Uterus (tissue), 4 donors: Measurements from ENCODE around the gene UBXN4. TPM values are rescaled to one million over a fixed set of nuclear protein-coding genes. Genes with fewer than 3 reads are reported as not detected.

Experiments
- DNase-seq, 2 donors: peaks; one replicate each; pipeline ENCODE4 v3.0.0-alpha.2; 2019 to 2020
- H3K27ac ChIP-seq, 2 donors: fragments of 200-600 bp; sonication (generic); 1 replicate in 1 of 2; 2 replicates in 1 of 2; pipeline ENCODE4 v1.5.1; 2016 to 2018
- H3K27me3 ChIP-seq, 2 donors: fragments of 200-600 bp; sonication (generic); one replicate each; pipeline ENCODE4 v1.5.1; 2018 to 2019; ENCODE audit warnings: control low read depth in 1 of 2
- H3K36me3 ChIP-seq, 2 donors: fragments of 200-600 bp; sonication (generic); one replicate each; pipeline ENCODE4 v1.5.1; 2019; ENCODE audit warnings: control low read depth in 1 of 2
- H3K4me1 ChIP-seq, 2 donors: fragments of 200-600 bp; sonication (generic); one replicate each; pipeline ENCODE4 v1.5.1; 2018 to 2019; ENCODE audit warnings: control low read depth in 1 of 2
- H3K4me3 ChIP-seq, 2 donors: fragments of 200-600 bp; sonication (generic); 1 replicate in 1 of 2; 2 replicates in 1 of 2; pipeline ENCODE4 v1.5.1; 2018 to 2019; ENCODE audit warnings: mild to moderate bottlenecking in 1 of 2
- H3K9me3 ChIP-seq, 2 donors: fragments of 200-600 bp; sonication (generic); one replicate each; pipeline ENCODE4 v1.5.1; 2019; ENCODE audit warnings: control low read depth in 1 of 2
- CTCF ChIP-seq, 4 experiments: fragments of 200-600 bp in 2 of 4; fragments of 450-650 bp in 2 of 4; sonication (generic) in 2 of 4; IDR thresholded peaks; one replicate each; pipeline ENCODE4 v1.5.1; 2016 to 2019; ENCODE audit warnings: antibody characterized with exemption in 4 of 4, mild to moderate bottlenecking in 2 of 4, moderate library complexity in 1 of 4
- POLR2A ChIP-seq, 2 donors: fragments of 450-650 bp; IDR thresholded peaks; one replicate each; pipeline ENCODE4 v1.6.1; 2016; ENCODE audit warnings: antibody characterized with exemption in 2 of 2, mild to moderate bottlenecking in 1 of 2, moderate library complexity in 1 of 2
- intact Hi-C: fragments of 100-400 bp; cut with DNase I; formaldehyde crosslinking; loops from one replicate; pipeline ENCODE4 v1.15.1; 2023; ENCODE audit warnings: low total_unique reads
- total RNA-seq, 4 donors: library from RNA; depleted of rRNA in 3 of 4; stranded (reverse); fragments of >200 nt in 3 of 4; gene quantifications; one replicate each; pipeline versions ENCODE4 v1.1.0 to v1.2.4, GENCODE V29; 2014 to 2023
- donor health status: DM: yes; HTN: yes; CAD: no.

Gene UBXN4
- total RNA-seq, 4 donors from 2014 or later: 24.7 to 116 (median 71.4) TPM

DNA sequence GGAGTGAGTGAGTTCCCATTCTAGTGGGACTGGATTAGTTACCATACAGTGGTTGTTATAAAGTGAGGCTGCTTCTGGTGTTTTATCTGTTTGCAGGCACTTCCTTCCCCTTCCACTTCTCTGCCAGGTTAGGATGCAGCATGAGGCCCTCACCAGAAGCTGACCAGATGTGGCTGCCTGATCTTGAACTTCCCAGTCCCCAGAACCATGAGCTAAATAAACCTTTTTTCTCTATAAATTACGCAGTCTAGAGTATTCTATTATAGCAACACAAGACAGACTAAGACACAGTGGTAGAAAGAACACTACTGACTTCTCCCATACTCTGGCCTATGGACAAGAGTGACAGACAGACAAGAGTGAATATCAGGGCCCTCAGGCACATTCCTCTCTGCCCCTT, 81.2 kb downstream of the UBXN4 start:
- H3K36me3 ChIP-seq: no peaks in the 10 kb centered on the region
- no peak overlapping the region for H3K4me3 ChIP-seq
- no peaks in the 10 kb centered on the region for H3K9me3 ChIP-seq
- no peaks in the 10 kb centered on the region for H3K4me1 ChIP-seq
- no peak for TF ChIP-seq CTCF (IDR thresholded peaks at IDR 0.05)
- no peak for TF ChIP-seq POLR2A (IDR thresholded peaks at IDR 0.05)
- intact Hi-C loops: no loop called here
- DNase-seq: no peak
- no peak overlapping the region for H3K27ac ChIP-seq
- no peaks in the 10 kb centered on the region for H3K27me3 ChIP-seq

DNA sequence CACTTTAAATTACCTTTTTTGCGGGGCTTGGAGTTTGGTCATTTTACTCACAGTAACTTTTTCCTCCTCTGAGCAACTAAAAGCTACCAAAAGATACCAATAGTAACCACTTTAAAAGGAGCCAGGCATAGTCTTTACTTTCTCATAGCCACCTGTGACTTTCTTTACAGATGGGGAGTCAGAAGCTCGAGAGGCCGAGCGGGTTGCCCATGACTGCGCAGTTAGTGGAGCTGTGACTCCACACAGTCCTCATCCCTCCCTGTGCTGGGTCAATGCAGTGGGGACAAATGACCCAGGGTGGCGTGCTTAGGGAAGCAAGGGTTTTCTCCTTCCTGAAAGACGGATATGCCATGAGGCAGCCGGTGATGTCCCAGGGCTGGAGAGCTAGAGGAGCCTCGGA, 83.5 kb downstream of the UBXN4 start:
- DNase-seq: no peak
- no peaks in the 10 kb centered on the region for H3K4me1 ChIP-seq
- no peaks in the 10 kb centered on the region for H3K36me3 ChIP-seq
- no peak overlapping the region for H3K27ac ChIP-seq
- no peak for TF ChIP-seq CTCF (IDR thresholded peaks at IDR 0.05)
- no peak for TF ChIP-seq POLR2A (IDR thresholded peaks at IDR 0.05)
- H3K9me3 ChIP-seq: no peaks in the 10 kb centered on the region
- H3K4me3 ChIP-seq: no peak overlapping the region
- no peaks in the 10 kb centered on the region for H3K27me3 ChIP-seq
- intact Hi-C loops: no loop called here

- TF ChIP-seq POLR2A (IDR thresholded peaks at IDR 0.05) (no peak), CTCF (IDR thresholded peaks at IDR 0.05) (no peak)
- Histone ChIP-seq H3K4me1 (no peaks in the 10 kb centered on the region), H3K27me3 (no peaks in the 10 kb centered on the region), H3K36me3 (no peaks in the 10 kb centered on the region), H3K9me3 (no peaks in the 10 kb centered on the region), H3K4me3 (no peak overlapping the region), H3K27ac (no peak overlapping the region)
- DNase-seq: no peak
- intact Hi-C loops: no loop called here
Measured at GRCh38 chr2:135825550-135826176, 84.0 kb downstream of the UBXN4 start.

GRCh38 chr2:135826544-135826943, 84.9 kb downstream of the UBXN4 start:
- H3K27me3 ChIP-seq: no peaks in the 10 kb centered on the region
- intact Hi-C loops: no loop called here
- no peak for DNase-seq
- no peaks in the 10 kb centered on the region for H3K9me3 ChIP-seq
- H3K4me3 ChIP-seq: no peak overlapping the region
- no peaks in the 10 kb centered on the region for H3K36me3 ChIP-seq
- TF ChIP-seq CTCF (IDR thresholded peaks at IDR 0.05): no peak
- TF ChIP-seq POLR2A (IDR thresholded peaks at IDR 0.05): no peak
- no peak overlapping the region for H3K27ac ChIP-seq
- no peaks in the 10 kb centered on the region for H3K4me1 ChIP-seq

DNA sequence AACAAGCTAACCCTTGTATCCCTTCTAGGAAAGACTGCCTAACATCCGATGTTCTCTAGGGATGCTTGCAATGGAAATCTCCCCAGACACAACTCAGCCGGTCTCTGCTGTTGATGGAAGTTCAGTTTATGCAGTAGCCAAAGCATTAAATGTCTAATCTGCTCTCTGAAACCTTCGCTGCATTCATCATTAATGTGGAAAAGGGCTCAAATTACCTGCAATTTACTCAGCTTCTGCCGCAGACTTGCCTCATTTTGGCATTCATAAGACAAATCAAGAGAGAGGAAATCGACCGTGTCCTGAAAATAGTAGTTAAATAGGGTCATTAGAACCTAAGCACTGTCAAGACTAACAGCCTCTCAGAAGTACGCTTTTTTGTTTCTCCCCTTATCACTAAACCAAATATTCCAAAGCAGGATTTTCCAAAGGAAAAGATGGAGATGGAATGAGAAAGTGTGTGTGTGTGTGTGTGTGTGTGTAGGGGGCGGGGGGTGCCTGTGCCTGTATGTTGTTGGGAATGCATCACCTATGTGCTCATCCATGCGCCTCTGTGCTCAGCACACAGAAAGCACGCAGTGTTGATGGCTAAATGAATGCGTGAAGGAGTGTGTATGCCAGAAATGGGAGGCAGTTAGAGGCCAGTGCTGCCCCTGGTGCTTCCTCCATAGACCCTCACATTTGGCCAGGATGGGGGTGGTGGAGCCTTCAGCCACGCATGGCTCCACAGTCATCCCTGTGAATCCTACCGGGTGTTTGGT, 87.9 kb downstream of the UBXN4 start:
- no peaks in the 10 kb centered on the region for H3K27me3 ChIP-seq
- no peak for DNase-seq
- TF ChIP-seq CTCF (IDR thresholded peaks at IDR 0.05): no peak
- TF ChIP-seq POLR2A (IDR thresholded peaks at IDR 0.05): no peak
- no peaks in the 10 kb centered on the region for H3K36me3 ChIP-seq
- H3K9me3 ChIP-seq: no peaks in the 10 kb centered on the region
- intact Hi-C loops: no loop called here
- H3K4me1 ChIP-seq: no peaks in the 10 kb centered on the region
- H3K27ac ChIP-seq: no peak overlapping the region
- H3K4me3 ChIP-seq: no peak overlapping the region
